Keratinocyte (primary cell): ENCODE data around the gene NDRG2. TPM values are rescaled to one million over a fixed set of nuclear protein-coding genes. Genes with fewer than 3 reads are reported as not detected.
A peak's percentile ranks its signal among the peaks of the same experiment; 100 is the strongest.

ENCODE experiments used
- DNase-seq: peaks from one replicate; pipeline ENCODE4 v3.0.0-alpha.2; 2011; ENCODE audit warnings: low read depth, missing footprints, low spot score
- FAIRE-seq: peaks from 2 replicates; lab custom pipeline; 2011; peaks lifted over from hg19 to GRCh38; lab: Jason Lieb, UNC
- H2AFZ ChIP-seq: 2 replicates; pipeline ENCODE4 v1.6.0; 2012; ENCODE audit warnings: low read length, control low read depth, inconsistent platforms; ENCODE audit not compliant: control insufficient read depth
- H3K27ac ChIP-seq: 2 replicates; pipeline ENCODE4 v1.5.1; 2011; ENCODE audit warnings: low read length; ENCODE audit not compliant: control insufficient read depth, insufficient read depth
- H3K27me3 ChIP-seq: 3 replicates; pipeline ENCODE4 v1.6.0; 2011; ENCODE audit warnings: low read length; ENCODE audit not compliant: control insufficient read depth, insufficient read depth; ENCODE audit errors: extremely low read depth
- H3K36me3 ChIP-seq, 2 experiments: 2 replicates in 1 of 2; 3 replicates in 1 of 2; pipeline ENCODE4 v1.5.1; 2011; ENCODE audit warnings: low read length in 2 of 2, mild to moderate bottlenecking in 1 of 2; ENCODE audit not compliant: control insufficient read depth in 2 of 2, insufficient read depth in 2 of 2; ENCODE audit errors: extremely low read depth in 1 of 2
- H3K4me1 ChIP-seq: 3 replicates; pipeline ENCODE4 v1.5.1; 2011; ENCODE audit warnings: low read length; ENCODE audit not compliant: control insufficient read depth, insufficient read depth; ENCODE audit errors: extremely low read depth
- H3K4me2 ChIP-seq: 3 replicates; pipeline ENCODE4 v1.6.0; 2011; ENCODE audit warnings: low read depth, low read length; ENCODE audit not compliant: control insufficient read depth, insufficient read depth; ENCODE audit errors: extremely low read depth
- H3K4me3 ChIP-seq, 3 experiments: fragments of 200-600 bp in 1 of 3; sonication (generic) in 1 of 3; 2 replicates in 2 of 3; 3 replicates in 1 of 3; pipeline ENCODE4 v1.5.1; 2011 to 2016; ENCODE audit warnings: low read length in 3 of 3, mild to moderate bottlenecking in 3 of 3, control low read depth in 2 of 3, inconsistent platforms in 1 of 3, low read depth in 1 of 3, mixed read lengths in 1 of 3, mixed run types in 1 of 3, moderate library complexity in 1 of 3; ENCODE audit not compliant: control insufficient read depth in 2 of 3, insufficient read depth in 2 of 3; ENCODE audit errors: extremely low read depth in 1 of 3
- H3K79me2 ChIP-seq: 2 replicates; pipeline ENCODE4 v1.6.0; 2012; ENCODE audit warnings: low read length; ENCODE audit not compliant: control insufficient read depth, insufficient read depth
- H3K9ac ChIP-seq: 3 replicates; pipeline ENCODE4 v1.6.0; 2011; ENCODE audit warnings: low read length; ENCODE audit not compliant: control insufficient read depth, insufficient read depth; ENCODE audit errors: extremely low read depth
- H3K9me1 ChIP-seq: 3 replicates; pipeline ENCODE4 v1.6.0; 2011; ENCODE audit warnings: low read length; ENCODE audit not compliant: control insufficient read depth, insufficient read depth; ENCODE audit errors: extremely low read depth
- H3K9me3 ChIP-seq: 2 replicates; pipeline ENCODE4 v1.5.1; 2012; ENCODE audit warnings: low read depth, low read length; ENCODE audit not compliant: control insufficient read depth
- H4K20me1 ChIP-seq: 3 replicates; pipeline ENCODE4 v1.6.0; 2011; ENCODE audit warnings: low read length; ENCODE audit not compliant: control insufficient read depth, insufficient read depth; ENCODE audit errors: extremely low read depth
- EZH2 ChIP-seq: IDR thresholded peaks from one replicate; pipeline ENCODE4 v1.6.1; 2012; ENCODE audit warnings: inconsistent platforms, mild to moderate bottlenecking, low read length, moderate library complexity
- dilution Hi-C: fragments of 300-500 bp; cut with MboI; formaldehyde crosslinking; loops from one replicate; pipeline ENCODE4 v1.7.0; 2020; ENCODE audit warnings: low sequenced_read_pairs; ENCODE audit not compliant: extremely low pct_ligation_motif_present
- polyA plus RNA-seq, 5 experiments: library from polyadenylated mRNA; depleted of rRNA in 3 of 5; stranded (reverse) in 3 of 5; stranded (forward) in 1 of 5; unstranded in 1 of 5; fragments of >200 nt; gene quantifications; 1 replicate in 1 of 5; 2 replicates in 3 of 5; 3 replicates in 1 of 5; pipeline versions ENCODE4 v1.2.1 to v1.2.3, GENCODE V29; 2011 to 2012; ENCODE audit warnings: missing spikeins in 2 of 5, low read depth in 1 of 5, low replicate concordance in 1 of 5
- TF ChIP-seq, protein P1 (sequence below), 3 experiments: IDR thresholded peaks in 1 of 3; conservative IDR thresholded peaks in 1 of 3; optimal IDR thresholded peaks in 1 of 3; 2 replicates in 2 of 3; 3 replicates in 1 of 3; pipeline versions ENCODE3 to v1.5.1; 2011; ENCODE audit warnings: low read length in 3 of 3, mild to moderate bottlenecking in 3 of 3, moderate library complexity in 2 of 3, control low read depth in 1 of 3, inconsistent platforms in 1 of 3; ENCODE audit not compliant: insufficient read depth in 2 of 3; ENCODE audit errors: extremely low read depth in 1 of 3

Gene NDRG2
- polyA plus RNA-seq, 1 donor (not counting 4 experiments of a cell fraction or from before 2014, with no cell fraction given): 11.1 TPM

- Histone ChIP-seq H3K9me3 (no peaks in the 10 kb centered on the region), H2AFZ (no peak overlapping the region), H4K20me1 (no peaks in the 10 kb centered on the region), H3K4me1 (peaks cover 18% of the 10 kb centered on the region), H3K79me2 (no peaks in the 10 kb centered on the region), H3K4me3 (no peak overlapping the region), H3K27me3 (peaks cover 17% of the 10 kb centered on the region), H3K9me1 (no peaks in the 10 kb centered on the region), H3K36me3 (peaks cover 2 to 8% of the 10 kb centered on the region in 2 experiments), H3K9ac (no peak overlapping the region), H3K4me2 (no peak overlapping the region), H3K27ac (no peak overlapping the region)
- dilution Hi-C loops: no loop called here
- FAIRE-seq (no peak), DNase-seq (no peak)
- TF ChIP-seq, protein P1, sequence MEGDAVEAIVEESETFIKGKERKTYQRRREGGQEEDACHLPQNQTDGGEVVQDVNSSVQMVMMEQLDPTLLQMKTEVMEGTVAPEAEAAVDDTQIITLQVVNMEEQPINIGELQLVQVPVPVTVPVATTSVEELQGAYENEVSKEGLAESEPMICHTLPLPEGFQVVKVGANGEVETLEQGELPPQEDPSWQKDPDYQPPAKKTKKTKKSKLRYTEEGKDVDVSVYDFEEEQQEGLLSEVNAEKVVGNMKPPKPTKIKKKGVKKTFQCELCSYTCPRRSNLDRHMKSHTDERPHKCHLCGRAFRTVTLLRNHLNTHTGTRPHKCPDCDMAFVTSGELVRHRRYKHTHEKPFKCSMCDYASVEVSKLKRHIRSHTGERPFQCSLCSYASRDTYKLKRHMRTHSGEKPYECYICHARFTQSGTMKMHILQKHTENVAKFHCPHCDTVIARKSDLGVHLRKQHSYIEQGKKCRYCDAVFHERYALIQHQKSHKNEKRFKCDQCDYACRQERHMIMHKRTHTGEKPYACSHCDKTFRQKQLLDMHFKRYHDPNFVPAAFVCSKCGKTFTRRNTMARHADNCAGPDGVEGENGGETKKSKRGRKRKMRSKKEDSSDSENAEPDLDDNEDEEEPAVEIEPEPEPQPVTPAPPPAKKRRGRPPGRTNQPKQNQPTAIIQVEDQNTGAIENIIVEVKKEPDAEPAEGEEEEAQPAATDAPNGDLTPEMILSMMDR (optimal IDR thresholded peaks at IDR 0.05 in 1 of 3, IDR thresholded peaks at IDR 0.05 in 1 of 3, conservative IDR thresholded peaks at IDR 0.05 in 1 of 3; ENCODE audit: extremely low read depth in 1 of 3, insufficient read depth in 2 of 3, low read length in 3 of 3): no peak
- TF ChIP-seq EZH2: no peak
Observed at GRCh38 chr14:21072781-21073339, 48.0 kb upstream of the NDRG2 start.

DNA sequence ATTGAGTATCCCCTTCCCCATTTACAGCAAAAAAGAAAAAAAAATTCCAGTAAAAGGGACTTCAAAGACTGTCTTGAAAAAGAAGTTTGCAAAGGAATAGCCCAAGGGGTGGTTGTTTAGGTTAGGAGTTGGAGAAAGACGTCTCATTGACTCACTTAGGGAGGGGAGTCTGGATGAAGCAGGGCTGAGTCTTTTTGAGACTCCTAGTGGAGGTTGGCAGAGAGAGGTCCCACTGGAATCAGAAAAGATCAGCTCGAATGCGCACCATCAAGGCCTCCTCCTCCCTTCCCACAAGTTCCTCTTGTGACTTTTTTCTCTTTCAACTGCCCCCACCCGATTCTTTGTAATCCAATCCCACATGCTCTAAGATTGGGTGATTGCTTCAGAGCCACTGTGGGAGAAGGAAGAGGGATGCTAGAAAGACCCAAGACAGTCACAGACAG is 47.2 kb upstream of the NDRG2 start:
- no peaks in the 10 kb centered on the region for H3K9me3 ChIP-seq
- H3K27me3 ChIP-seq: peaks cover 17% of the 10 kb centered on the region
- no peaks in the 10 kb centered on the region for H3K79me2 ChIP-seq
- DNase-seq (no peak), FAIRE-seq (peak; percentile 5)
- peak overlapping the region; percentile 77 for H2AFZ ChIP-seq
- H4K20me1 ChIP-seq: no peaks in the 10 kb centered on the region
- peak overlapping the region in 1 of 3 experiments; percentile 85 for H3K4me3 ChIP-seq
- dilution Hi-C loops: no loop called here
- H3K9me1 ChIP-seq: no peaks in the 10 kb centered on the region
- no peak overlapping the region for H3K27ac ChIP-seq
- H3K9ac ChIP-seq: no peak overlapping the region
- H3K4me2 ChIP-seq: peak overlapping the region; percentile 92
- peaks cover 2 to 8% of the 10 kb centered on the region in 2 experiments for H3K36me3 ChIP-seq
- H3K4me1 ChIP-seq: peaks cover 18% of the 10 kb centered on the region
- TF ChIP-seq, protein P1 (optimal IDR thresholded peaks at IDR 0.05 in 1 of 3, IDR thresholded peaks at IDR 0.05 in 1 of 3, conservative IDR thresholded peaks at IDR 0.05 in 1 of 3; ENCODE audit: extremely low read depth in 1 of 3, insufficient read depth in 2 of 3, low read length in 3 of 3): peak in 1 of 3 experiments; percentile 8
- no peak for TF ChIP-seq EZH2
